HUDEP-2 (cell line): ENCODE data around the gene POU2F1.

ENCODE experiments used
- DNase-seq, 76 experiments: peaks; one replicate each; lab custom pipeline; 2025; ENCODE audit not compliant: unreplicated experiment in 76 of 76; lab: John Stamatoyannopoulos, UW

Gene POU2F1

GRCh38 chr1:167220537-167221125 lies at the start of gene POU2F1:
Gene POU2F1, plus strand, starts transcription at chr1:167220886. Its CDS starts 12 bp downstream, at chr1:167220898.
- DNase-seq = peak in 75 of 76 experiments; percentile 28 to 100 (median 96)

- DNase-seq = peak in 1 of 76 experiments; percentile 21
Observed at GRCh38 chr1:167171286-167171929, 49.3 kb upstream of the POU2F1 start.

- DNase-seq = no peak
Observed at GRCh38 chr1:167173516-167174184, 47.0 kb upstream of the POU2F1 start.

GRCh38 chr1:167175901-167176300 lies 44.8 kb upstream of the POU2F1 start:
- DNase-seq = no peak

GRCh38 chr1:167178831-167179230 lies 41.9 kb upstream of the POU2F1 start:
- DNase-seq = no peak

- DNase-seq = no peak
Observed at GRCh38 chr1:167182571-167183320, 37.9 kb upstream of the POU2F1 start.

- no peak for DNase-seq
Observed at GRCh38 chr1:167184081-167184480, 36.6 kb upstream of the POU2F1 start.

- no peak for DNase-seq
Observed at GRCh38 chr1:167185062-167185461, 35.6 kb upstream of the POU2F1 start.

- DNase-seq = peak in 8 of 76 experiments; percentile 7 to 28 (median 16)
Observed at GRCh38 chr1:167185974-167186657, 34.6 kb upstream of the POU2F1 start.

- DNase-seq = no peak
Observed at GRCh38 chr1:167186771-167187170, 33.9 kb upstream of the POU2F1 start.

GRCh38 chr1:167190747-167191237 lies 29.9 kb upstream of the POU2F1 start:
- no peak for DNase-seq

- no peak for DNase-seq
Observed at GRCh38 chr1:167191958-167192357, 28.7 kb upstream of the POU2F1 start.

GRCh38 chr1:167194182-167194581 lies 26.5 kb upstream of the POU2F1 start:
- no peak for DNase-seq

- DNase-seq = no peak
Observed at GRCh38 chr1:167196166-167196565, 24.5 kb upstream of the POU2F1 start.

GRCh38 chr1:167197236-167197635 lies 23.4 kb upstream of the POU2F1 start:
- DNase-seq = no peak

- no peak for DNase-seq
Observed at GRCh38 chr1:167197692-167198091, 23.0 kb upstream of the POU2F1 start.

GRCh38 chr1:167198518-167199133 lies 22.1 kb upstream of the POU2F1 start:
- no peak for DNase-seq

- no peak for DNase-seq
Observed at GRCh38 chr1:167199656-167200055, 21.0 kb upstream of the POU2F1 start.

- no peak for DNase-seq
Observed at GRCh38 chr1:167200272-167200671, 20.4 kb upstream of the POU2F1 start.

GRCh38 chr1:167200749-167201148 lies 19.9 kb upstream of the POU2F1 start:
- no peak for DNase-seq
